ENCODE measurements around the gene KRTAP5-1.
A peak's percentile ranks its signal among the peaks of the same experiment; 100 is the strongest.

The KRTAP5-1 gene

GRCh38 chr11:1548221-1549070, 36.6 kb downstream of the KRTAP5-1 start:
- peak; percentile 43 for DNase-seq
- H3K27me3 ChIP-seq (replicated peaks), result peaks cover 37% of the 10 kb centered on the region
- H3K4me3 ChIP-seq (ENCODE audit: low read depth, low read length), result no peak overlapping the region
- no peaks in the 10 kb centered on the region for H3K36me3 ChIP-seq (replicated peaks)
- in situ Hi-C loops (cut with HindIII; ENCODE audit: low pct_ligation_motif_present, low sequenced_read_pairs), result no loop called here
- no peak for TF ChIP-seq CTCF (IDR thresholded peaks at IDR 0.05; ENCODE audit: low read depth, low read length, missing control alignments)
- no peak overlapping the region for H3K27ac ChIP-seq

GRCh38 chr11:1547467-1548098, 37.5 kb downstream of the KRTAP5-1 start:
- TF ChIP-seq CTCF (IDR thresholded peaks at IDR 0.05; ENCODE audit: low read depth, low read length, missing control alignments), result no peak
- Histone ChIP-seq H3K27me3 (replicated peaks) (peaks cover 37% of the 10 kb centered on the region), H3K27ac (no peak overlapping the region), H3K4me3 (ENCODE audit: low read depth, low read length) (no peak overlapping the region), H3K36me3 (replicated peaks) (no peaks in the 10 kb centered on the region)
- DNase-seq, result no peak
- in situ Hi-C loops (cut with HindIII; ENCODE audit: low pct_ligation_motif_present, low sequenced_read_pairs), result no loop called here

GRCh38 chr11:1546536-1547466, 38.3 kb downstream of the KRTAP5-1 start:
- no peak overlapping the region for H3K4me3 ChIP-seq (ENCODE audit: low read depth, low read length)
- TF ChIP-seq CTCF (IDR thresholded peaks at IDR 0.05; ENCODE audit: low read depth, low read length, missing control alignments), result no peak
- H3K36me3 ChIP-seq (replicated peaks), result no peaks in the 10 kb centered on the region
- no peak for DNase-seq
- no peak overlapping the region for H3K27ac ChIP-seq
- H3K27me3 ChIP-seq (replicated peaks), result peaks cover 37% of the 10 kb centered on the region
- in situ Hi-C loops (cut with HindIII; ENCODE audit: low pct_ligation_motif_present, low sequenced_read_pairs), result no loop called here

GRCh38 chr11:1546077-1546535, 39.0 kb downstream of the KRTAP5-1 start:
- Histone ChIP-seq H3K27me3 (replicated peaks) (peaks cover 37% of the 10 kb centered on the region), H3K36me3 (replicated peaks) (no peaks in the 10 kb centered on the region), H3K4me3 (ENCODE audit: low read depth, low read length) (no peak overlapping the region), H3K27ac (no peak overlapping the region)
- in situ Hi-C loops (cut with HindIII; ENCODE audit: low pct_ligation_motif_present, low sequenced_read_pairs), result no loop called here
- TF ChIP-seq CTCF (IDR thresholded peaks at IDR 0.05; ENCODE audit: low read depth, low read length, missing control alignments), result no peak
- no peak for DNase-seq

GRCh38 chr11:1545432-1545831, 39.7 kb downstream of the KRTAP5-1 start:
- Histone ChIP-seq H3K36me3 (replicated peaks) (no peaks in the 10 kb centered on the region), H3K27me3 (replicated peaks) (peaks cover 37% of the 10 kb centered on the region), H3K4me3 (ENCODE audit: low read depth, low read length) (no peak overlapping the region), H3K27ac (no peak overlapping the region)
- in situ Hi-C loops (cut with HindIII; ENCODE audit: low pct_ligation_motif_present, low sequenced_read_pairs), result no loop called here
- DNase-seq, result no peak
- TF ChIP-seq CTCF (IDR thresholded peaks at IDR 0.05; ENCODE audit: low read depth, low read length, missing control alignments), result no peak
